Endothelial cell of umbilical vein (primary cell): ENCODE results near the gene PTGIR. TPM values are rescaled to one million over a fixed set of nuclear protein-coding genes. Genes with fewer than 3 reads are reported as not detected.

Source experiments
- BruUV-seq: library from RNA; stranded (reverse); fragments of 400-500 nt; replicated peaks from 2 replicates; lab custom pipeline; 2021; lab: Mats Ljungman, UMichigan
- CTCF ChIA-PET: fragments of 300-600, 350-600 bp; sonication (Branson Sonifier 250); formaldehyde crosslinking; loops from one replicate; lab custom pipeline; 2021; ENCODE audit warnings: antibody characterized with exemption, inconsistent platforms; lab: Charles Lee
- POLR2A ChIA-PET: fragments of 300-600, 350-600 bp; sonication (Branson Sonifier 250); formaldehyde crosslinking; loops from one replicate; lab custom pipeline; 2021; ENCODE audit warnings: antibody characterized with exemption, inconsistent platforms; lab: Charles Lee
- DNase-seq: peaks from one replicate; pipeline ENCODE4 v3.0.0-alpha.2; 2011; ENCODE audit warnings: low read depth, low spot score
- FAIRE-seq: peaks from 2 replicates; lab custom pipeline; 2011; peaks lifted over from hg19 to GRCh38; lab: Jason Lieb, UNC
- H2AFZ ChIP-seq: 2 replicates; pipeline ENCODE4 v1.6.0; 2012; ENCODE audit warnings: low read depth, low read length, control low read depth, inconsistent platforms
- H3K27ac ChIP-seq: 2 replicates; pipeline ENCODE4 v1.5.1; 2011; ENCODE audit warnings: low read depth, mild to moderate bottlenecking, control low read depth, low read length, moderate library complexity; ENCODE audit not compliant: insufficient read depth
- H3K27me3 ChIP-seq, 2 experiments: 2 replicates each; pipeline versions ENCODE4 v1.6.0 to v1.6.1; 2011; ENCODE audit warnings: low read length in 2 of 2, mixed read lengths in 1 of 2; ENCODE audit not compliant: control insufficient read depth in 2 of 2, insufficient read depth in 2 of 2
- H3K36me3 ChIP-seq, 2 experiments: 2 replicates in 1 of 2; 3 replicates in 1 of 2; pipeline ENCODE4 v1.5.1; 2011; ENCODE audit warnings: low read length in 2 of 2, mild to moderate bottlenecking in 1 of 2, moderate library complexity in 1 of 2; ENCODE audit not compliant: control insufficient read depth in 2 of 2, insufficient read depth in 2 of 2; ENCODE audit errors: extremely low read depth in 1 of 2
- H3K4me1 ChIP-seq: 3 replicates; pipeline ENCODE4 v1.5.1; 2011; ENCODE audit warnings: mild to moderate bottlenecking, low read length; ENCODE audit not compliant: control insufficient read depth, insufficient read depth; ENCODE audit errors: extremely low read depth
- H3K4me2 ChIP-seq: 2 replicates; pipeline ENCODE4 v1.6.1; 2011; ENCODE audit warnings: low read length, control low read depth, mixed read lengths; ENCODE audit not compliant: insufficient read depth
- H3K4me3 ChIP-seq, 3 experiments: fragments of 200-600 bp in 1 of 3; sonication (generic), shearing (Covaris generic) in 1 of 3; replicated peaks in 1 of 3; 2 replicates each; pipeline ENCODE4 v1.5.1; 2011 to 2016; ENCODE audit warnings: control low read depth in 3 of 3, low read length in 3 of 3, mild to moderate bottlenecking in 2 of 3, inconsistent platforms in 1 of 3, low read depth in 1 of 3, moderate library complexity in 1 of 3; ENCODE audit not compliant: insufficient read depth in 1 of 3
- H3K79me2 ChIP-seq: 2 replicates; pipeline ENCODE4 v1.6.0; 2012; ENCODE audit warnings: low read length, inconsistent platforms; ENCODE audit not compliant: control insufficient read depth, insufficient read depth
- H3K9ac ChIP-seq: replicated peaks from 2 replicates; pipeline ENCODE3; 2011; ENCODE audit warnings: low read length, control low read depth; ENCODE audit not compliant: insufficient read depth; ENCODE audit errors: extremely low read depth
- H3K9me1 ChIP-seq: replicated peaks from 3 replicates; pipeline ENCODE4 v1.6.0; 2011; ENCODE audit warnings: mild to moderate bottlenecking, low read length; ENCODE audit not compliant: control insufficient read depth, insufficient read depth; ENCODE audit errors: extremely low read depth
- H3K9me3 ChIP-seq: replicated peaks from 2 replicates; pipeline ENCODE4 v1.5.1; 2012; ENCODE audit warnings: low read length, inconsistent platforms; ENCODE audit not compliant: control insufficient read depth, insufficient read depth
- H4K20me1 ChIP-seq: replicated peaks from 2 replicates; pipeline ENCODE3; 2011; ENCODE audit warnings: mild to moderate bottlenecking, low read length; ENCODE audit not compliant: control insufficient read depth, insufficient read depth; ENCODE audit errors: extremely low read depth
- EZH2 ChIP-seq: IDR thresholded peaks from 2 replicates; pipeline ENCODE4 v1.6.1; 2012; ENCODE audit warnings: borderline replicate concordance, low read depth, mild to moderate bottlenecking, moderate library complexity, low read length, inconsistent platforms; ENCODE audit not compliant: severe bottlenecking
- FOS ChIP-seq: IDR thresholded peaks from 2 replicates; pipeline ENCODE4 v1.6.1; 2011; ENCODE audit warnings: mild to moderate bottlenecking, low read length, moderate library complexity, borderline replicate concordance; ENCODE audit not compliant: insufficient read depth
- GATA2 ChIP-seq: IDR thresholded peaks from 2 replicates; pipeline ENCODE4 v1.7.0; 2011; ENCODE audit warnings: low read depth, mild to moderate bottlenecking, moderate library complexity, mixed read lengths, low read length; ENCODE audit not compliant: insufficient read length, insufficient read depth
- JUN ChIP-seq: IDR thresholded peaks from 2 replicates; pipeline ENCODE4 v1.6.1; 2011; ENCODE audit warnings: borderline replicate concordance, low read depth; ENCODE audit not compliant: insufficient read length, insufficient read depth
- MYC ChIP-seq: IDR thresholded peaks from one replicate; pipeline ENCODE4 v1.6.1; 2011; ENCODE audit warnings: mild to moderate bottlenecking, low read depth, low read length
- POLR2A ChIP-seq: IDR thresholded peaks from 2 replicates; pipeline ENCODE4 v1.6.1; 2012; ENCODE audit warnings: low read depth, mild to moderate bottlenecking, control low read depth, low read length
- POLR2AphosphoS5 ChIP-seq: IDR thresholded peaks from 2 replicates; pipeline ENCODE4 v1.6.1; 2012; ENCODE audit warnings: low read depth, mild to moderate bottlenecking, control low read depth, low read length, moderate library complexity; ENCODE audit not compliant: insufficient read depth
- dilution Hi-C: fragments of 300-500 bp; cut with MboI; formaldehyde crosslinking; loops from one replicate; pipeline ENCODE4 v1.15.0; 2019; ENCODE audit warnings: low sequenced_read_pairs; ENCODE audit not compliant: extremely low pct_ligation_motif_present
- intact Hi-C: fragments of 100-400 bp; cut with micrococcal nuclease; formaldehyde crosslinking; loops from one replicate; pipeline ENCODE4 v1.10.0; 2022
- polyA plus RNA-seq, 4 experiments: library from polyadenylated mRNA; depleted of rRNA in 3 of 4; stranded (reverse) in 3 of 4; unstranded in 1 of 4; fragments of >200 nt; gene quantifications; 2 replicates each; pipeline versions ENCODE4 v1.2.1 to v1.2.3, GENCODE V29; 2011 to 2012; ENCODE audit warnings: missing spikeins in 1 of 4
- total RNA-seq: library from RNA; stranded (reverse); gene quantifications from 2 replicates; pipeline ENCODE4 v1.2.3, GENCODE V29; 2021
- TF ChIP-seq, protein P1 (sequence below): IDR thresholded peaks from 2 replicates; pipeline ENCODE4 v1.6.1; 2011; ENCODE audit not compliant: insufficient read depth, insufficient read length
- TF ChIP-seq, protein P2 (sequence below), 2 donors: IDR thresholded peaks; 1 replicate in 1 of 2; 2 replicates in 1 of 2; pipeline ENCODE4 v1.5.1; 2011; ENCODE audit warnings: low read length in 2 of 2, mild to moderate bottlenecking in 2 of 2, moderate library complexity in 2 of 2, control low read depth in 1 of 2, inconsistent platforms in 1 of 2, low read depth in 1 of 2; ENCODE audit not compliant: insufficient read depth in 1 of 2; ENCODE audit errors: extremely low read depth in 1 of 2

The PTGIR gene
- total and polyA plus RNA-seq, 2 donors (not counting 3 experiments of a cell fraction or from before 2014, with no cell fraction given) = 0.55 to 2.7 TPM

DNA sequence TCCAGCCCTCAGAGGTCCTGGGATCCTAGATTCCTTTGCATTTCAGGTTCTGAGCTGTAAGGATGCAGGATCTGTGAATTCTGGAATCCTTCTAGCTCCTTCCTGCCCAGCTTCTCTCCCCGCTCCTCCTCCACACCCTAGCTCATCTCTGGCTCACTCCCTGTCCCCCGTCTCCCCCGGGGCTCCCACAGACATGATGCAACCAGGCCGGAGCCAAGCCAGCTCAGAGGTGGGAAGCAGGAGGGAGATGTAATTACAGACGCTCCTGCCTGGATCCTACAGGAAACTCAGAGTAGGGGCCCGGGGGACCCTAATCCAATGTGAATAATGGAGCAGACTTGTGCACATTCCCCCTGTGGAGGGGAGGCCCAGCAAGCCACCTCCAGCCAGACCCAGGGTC is 6.6 kb upstream of the PTGIR start:
- POLR2A ChIA-PET = no interaction called here
- H3K9me1 ChIP-seq = no peaks in the 10 kb centered on the region
- H3K36me3 ChIP-seq = no peaks in the 10 kb centered on the region
- FAIRE-seq (no peak), DNase-seq (no peak)
- H3K4me1 ChIP-seq = peaks cover 2% of the 10 kb centered on the region
- H3K27me3 ChIP-seq = peaks cover 0 to 9% of the 10 kb centered on the region in 2 experiments
- dilution Hi-C loops = no loop called here
- TF ChIP-seq POLR2AphosphoS5 (no peak), EZH2 (no peak), FOS (no peak), GATA2 (no peak), POLR2A (no peak), MYC (no peak), JUN (no peak)
- TF ChIP-seq, protein P1, sequence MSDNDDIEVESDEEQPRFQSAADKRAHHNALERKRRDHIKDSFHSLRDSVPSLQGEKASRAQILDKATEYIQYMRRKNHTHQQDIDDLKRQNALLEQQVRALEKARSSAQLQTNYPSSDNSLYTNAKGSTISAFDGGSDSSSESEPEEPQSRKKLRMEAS = no peak
- TF ChIP-seq, protein P2, sequence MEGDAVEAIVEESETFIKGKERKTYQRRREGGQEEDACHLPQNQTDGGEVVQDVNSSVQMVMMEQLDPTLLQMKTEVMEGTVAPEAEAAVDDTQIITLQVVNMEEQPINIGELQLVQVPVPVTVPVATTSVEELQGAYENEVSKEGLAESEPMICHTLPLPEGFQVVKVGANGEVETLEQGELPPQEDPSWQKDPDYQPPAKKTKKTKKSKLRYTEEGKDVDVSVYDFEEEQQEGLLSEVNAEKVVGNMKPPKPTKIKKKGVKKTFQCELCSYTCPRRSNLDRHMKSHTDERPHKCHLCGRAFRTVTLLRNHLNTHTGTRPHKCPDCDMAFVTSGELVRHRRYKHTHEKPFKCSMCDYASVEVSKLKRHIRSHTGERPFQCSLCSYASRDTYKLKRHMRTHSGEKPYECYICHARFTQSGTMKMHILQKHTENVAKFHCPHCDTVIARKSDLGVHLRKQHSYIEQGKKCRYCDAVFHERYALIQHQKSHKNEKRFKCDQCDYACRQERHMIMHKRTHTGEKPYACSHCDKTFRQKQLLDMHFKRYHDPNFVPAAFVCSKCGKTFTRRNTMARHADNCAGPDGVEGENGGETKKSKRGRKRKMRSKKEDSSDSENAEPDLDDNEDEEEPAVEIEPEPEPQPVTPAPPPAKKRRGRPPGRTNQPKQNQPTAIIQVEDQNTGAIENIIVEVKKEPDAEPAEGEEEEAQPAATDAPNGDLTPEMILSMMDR (IDR thresholded peaks at IDR 0.05; ENCODE audit: extremely low read depth in 1 of 2, insufficient read depth in 1 of 2, low read depth in 1 of 2, low read length in 2 of 2) = no peak
- no peak overlapping the region for H3K27ac ChIP-seq
- H3K9me3 ChIP-seq = no peaks in the 10 kb centered on the region
- CTCF ChIA-PET = interaction anchor here (1.5 to 5.1 kb wide), 4 partner anchors 14 to 30 kb away, joined by 4 to 39 read pairs (median 25); partner anchors contain the start of gene DACT3
- intact Hi-C loops = no loop called here
- H3K79me2 ChIP-seq = no peaks in the 10 kb centered on the region
- H3K9ac ChIP-seq = no peak overlapping the region
- BruUV-seq = no TSS peak
- H3K4me2 ChIP-seq = no peak overlapping the region
- no peaks in the 10 kb centered on the region for H4K20me1 ChIP-seq
- no peak overlapping the region for H2AFZ ChIP-seq
- no peak overlapping the region for H3K4me3 ChIP-seq
